ENCODE results near the gene IQCB1.

The IQCB1 gene

DNA sequence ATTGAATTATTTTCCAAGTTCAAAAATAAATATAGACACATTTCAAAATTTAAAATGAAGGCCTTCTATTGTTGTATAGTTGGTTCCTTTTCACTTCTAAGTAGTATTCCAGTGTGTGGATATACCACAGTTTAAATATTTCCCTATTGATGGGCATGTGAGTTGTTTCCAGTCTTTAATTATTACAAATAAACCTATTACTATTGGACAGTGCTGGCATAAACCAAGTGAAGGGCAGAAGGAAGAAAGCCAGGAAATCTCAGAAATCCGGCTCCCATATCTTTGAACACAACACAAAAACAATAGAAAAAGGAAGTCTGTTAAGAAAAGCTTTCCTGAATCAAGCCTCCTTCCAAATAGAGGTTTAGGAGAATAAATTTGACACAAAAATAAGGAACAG is 111.4 kb downstream of the IQCB1 start:
- Histone ChIP-seq H3K4me3 (ENCODE audit: insufficient read length, low read depth) (no peak overlapping the region), H3K36me3 (ENCODE audit: insufficient read depth, insufficient read length, low read length) (peaks cover 91% of the 10 kb centered on the region), H3K4me1 (ENCODE audit: insufficient read depth, insufficient read length) (no peaks in the 10 kb centered on the region), H3K9ac (ENCODE audit: insufficient read length, low read depth) (no peak overlapping the region), H3K9me3 (ENCODE audit: insufficient read depth, low read length) (no peaks in the 10 kb centered on the region), H3K27me3 (ENCODE audit: insufficient read depth, insufficient read length) (no peaks in the 10 kb centered on the region)
- no peak for DNase-seq (ENCODE audit: low read depth, low spot score)
- TF ChIP-seq SUZ12 (IDR thresholded peaks at IDR 0.05; ENCODE audit: extremely low read depth, insufficient read depth, insufficient read length) (no peak), YY1 (IDR thresholded peaks at IDR 0.05; ENCODE audit: insufficient read depth, insufficient read length) (no peak), ZNF274 (IDR thresholded peaks at IDR 0.05; ENCODE audit: low read depth, low read length) (no peak)

DNA sequence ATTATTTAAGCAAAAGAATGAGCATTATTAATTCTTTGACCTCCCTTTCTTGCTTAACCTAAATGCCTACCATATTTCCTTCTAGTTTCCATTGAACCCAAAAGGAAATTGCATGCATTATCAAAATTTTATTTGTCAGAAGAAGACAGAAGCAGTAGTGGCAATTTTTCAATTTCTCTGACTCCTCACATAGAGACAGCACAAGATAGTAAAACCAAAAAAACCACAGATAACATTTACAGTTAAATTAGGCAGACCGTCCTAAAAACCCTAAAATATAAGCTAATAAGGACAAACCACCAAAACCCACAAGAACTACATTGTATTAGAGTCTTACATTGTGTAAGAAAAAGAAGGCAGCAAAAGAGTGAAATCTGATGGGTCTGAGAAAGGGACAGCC is 112.4 kb downstream of the IQCB1 start:
- H3K4me1 ChIP-seq (ENCODE audit: insufficient read depth, insufficient read length): no peaks in the 10 kb centered on the region
- H3K27me3 ChIP-seq (ENCODE audit: insufficient read depth, insufficient read length): no peaks in the 10 kb centered on the region
- no peak overlapping the region for H3K4me3 ChIP-seq (ENCODE audit: insufficient read length, low read depth)
- TF ChIP-seq YY1 (IDR thresholded peaks at IDR 0.05; ENCODE audit: insufficient read depth, insufficient read length) (no peak), SUZ12 (IDR thresholded peaks at IDR 0.05; ENCODE audit: extremely low read depth, insufficient read depth, insufficient read length) (no peak), ZNF274 (IDR thresholded peaks at IDR 0.05; ENCODE audit: low read depth, low read length) (no peak)
- DNase-seq (ENCODE audit: low read depth, low spot score): no peak
- H3K9ac ChIP-seq (ENCODE audit: insufficient read length, low read depth): no peak overlapping the region
- peaks cover 93% of the 10 kb centered on the region for H3K36me3 ChIP-seq (ENCODE audit: insufficient read depth, insufficient read length, low read length)
- no peaks in the 10 kb centered on the region for H3K9me3 ChIP-seq (ENCODE audit: insufficient read depth, low read length)

DNA sequence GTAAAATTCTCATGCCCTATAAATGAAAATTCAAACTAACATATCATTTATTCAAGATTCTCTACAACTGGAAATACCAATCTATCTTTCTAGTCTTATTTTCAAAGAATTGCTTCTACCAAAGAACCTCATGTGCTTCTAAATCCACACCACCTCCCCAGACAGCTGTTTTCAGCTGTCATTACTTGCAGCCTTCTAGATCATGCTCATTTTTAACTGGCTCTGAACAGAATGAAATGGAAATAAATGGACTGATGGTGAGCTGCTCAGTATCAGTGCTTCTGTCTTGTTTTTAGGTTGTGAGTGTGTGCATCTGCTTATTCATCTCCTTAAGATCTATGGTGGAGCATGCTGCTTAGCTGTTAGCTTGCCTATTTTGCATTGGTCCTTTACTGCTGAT is 114.7 kb downstream of the IQCB1 start:
- DNase-seq (ENCODE audit: low read depth, low spot score): no peak
- H3K36me3 ChIP-seq (ENCODE audit: insufficient read depth, insufficient read length, low read length): peaks cover 95% of the 10 kb centered on the region
- H3K9ac ChIP-seq (ENCODE audit: insufficient read length, low read depth): no peak overlapping the region
- TF ChIP-seq ZNF274 (IDR thresholded peaks at IDR 0.05; ENCODE audit: low read depth, low read length) (no peak), SUZ12 (IDR thresholded peaks at IDR 0.05; ENCODE audit: extremely low read depth, insufficient read depth, insufficient read length) (no peak), YY1 (IDR thresholded peaks at IDR 0.05; ENCODE audit: insufficient read depth, insufficient read length) (no peak)
- no peaks in the 10 kb centered on the region for H3K27me3 ChIP-seq (ENCODE audit: insufficient read depth, insufficient read length)
- no peaks in the 10 kb centered on the region for H3K9me3 ChIP-seq (ENCODE audit: insufficient read depth, low read length)
- H3K4me3 ChIP-seq (ENCODE audit: insufficient read length, low read depth): no peak overlapping the region
- no peaks in the 10 kb centered on the region for H3K4me1 ChIP-seq (ENCODE audit: insufficient read depth, insufficient read length)

All from NT2/D1 (cell line).